ENCODE results near the gene ADAM33. TPM values are rescaled to one million over a fixed set of nuclear protein-coding genes. Genes with fewer than 3 reads are reported as not detected.
A peak's percentile ranks its signal among the peaks of the same experiment; 100 is the strongest.

Gene ADAM33
- total and polyA plus RNA-seq, 2 of the 8 experiments (the other 6 are each of a cell fraction or from before 2014, with no cell fraction given), result 4.2 to 6.0 TPM

GRCh38 chr20:3672547-3673171 is 9.2 kb downstream of the ADAM33 start (continued):
- TF ChIP-seq SAP30 (IDR thresholded peaks at IDR 0.05; ENCODE audit: insufficient read depth, insufficient replicate concordance, low read length) (no peak), EZH2 (IDR thresholded peaks at IDR 0.05; ENCODE audit: low read depth, low read length, severe bottlenecking) (peak; percentile 67), EP300 (IDR thresholded peaks at IDR 0.05; ENCODE audit: borderline replicate concordance in 1 of 2, low read depth in 2 of 2, low read length in 2 of 2) (no peak), SUZ12 (IDR thresholded peaks at IDR 0.05; ENCODE audit: low read length) (peak; percentile 66), KDM1A (IDR thresholded peaks at IDR 0.05; ENCODE audit: borderline replicate concordance, low read length) (no peak), KDM5A (IDR thresholded peaks at IDR 0.05; ENCODE audit: low read length) (no peak), KDM4A (IDR thresholded peaks at IDR 0.05; ENCODE audit: low read depth, low read length, severe bottlenecking) (no peak), RAD21 (IDR thresholded peaks at IDR 0.05 in 1 of 2, conservative IDR thresholded peaks at IDR 0.05 in 1 of 2; ENCODE audit: low read depth in 2 of 2, low read length in 2 of 2) (peak in 1 of 2 experiments; percentile 12; a peak in 1 of 4 replicates), CBX8 (IDR thresholded peaks at IDR 0.05; ENCODE audit: borderline replicate concordance, low read depth, low read length) (no peak), SP1 (IDR thresholded peaks at IDR 0.05; ENCODE audit: low read depth, low read length) (no peak), E2F6 (IDR thresholded peaks at IDR 0.05) (peak; percentile 48; the same call in 1 of the 2 replicates), TCF12 (IDR thresholded peaks at IDR 0.05; ENCODE audit: low read depth, low read length) (no peak), FOSL1 (IDR thresholded peaks at IDR 0.05; ENCODE audit: insufficient read depth, low read depth, low read length) (no peak), HDAC2 (IDR thresholded peaks at IDR 0.05; ENCODE audit: borderline replicate concordance in 1 of 2, low read depth in 2 of 2, low read length in 2 of 2) (no peak), POU5F1 (IDR thresholded peaks at IDR 0.05; ENCODE audit: low read depth, low read length) (no peak), MAFK (IDR thresholded peaks at IDR 0.05; ENCODE audit: low read depth, low read length) (no peak), SIN3A (conservative IDR thresholded peaks at IDR 0.05 in 1 of 2, IDR thresholded peaks at IDR 0.05 in 1 of 2; ENCODE audit: low read depth in 1 of 2, low read length in 2 of 2) (0 out of 4 replicates have a peak, but pooled peaks of 1 of the 2 experiments have one; percentile 26), CBX5 (IDR thresholded peaks at IDR 0.05; ENCODE audit: low read depth, low read length) (no peak), YY1 (IDR thresholded peaks at IDR 0.05; ENCODE audit: low read depth, low read length) (no peak)

All from H1 (cell line).